ENCODE results near the gene TMEM106A. TPM values are rescaled to one million over a fixed set of nuclear protein-coding genes. Genes with fewer than 3 reads are reported as not detected.
"Not testable (repeated sequence)": the region's sequence is repeated elsewhere in the genome, so short reads cannot be mapped to it uniquely, and the experiment has no call there.

The TMEM106A gene
- polyA plus RNA-seq, 1 donor (not counting 4 experiments of a cell fraction or from before 2014, with no cell fraction given): 0.93 TPM

GRCh38 chr17:43199633-43200032, 12.0 kb upstream of the TMEM106A start:
- Histone ChIP-seq H3K4me3 (ENCODE audit: control insufficient read depth in 2 of 3, extremely low read depth in 1 of 3, insufficient read depth in 2 of 3, low read depth in 1 of 3, low read length in 3 of 3) (no peak overlapping the region), H3K79me2 (ENCODE audit: control insufficient read depth, insufficient read depth, low read length) (no peaks in the 10 kb centered on the region), H3K9me3 (ENCODE audit: control insufficient read depth, low read depth, low read length) (no peaks in the 10 kb centered on the region), H4K20me1 (ENCODE audit: control insufficient read depth, extremely low read depth, insufficient read depth, low read length) (no peaks in the 10 kb centered on the region), H3K4me2 (ENCODE audit: control insufficient read depth, extremely low read depth, insufficient read depth, low read depth, low read length) (no peak overlapping the region), H3K36me3 (ENCODE audit: control insufficient read depth in 2 of 2, extremely low read depth in 1 of 2, insufficient read depth in 2 of 2, low read length in 2 of 2) (peaks cover 33 to 41% of the 10 kb centered on the region in 2 experiments), H3K27me3 (ENCODE audit: control insufficient read depth, extremely low read depth, insufficient read depth, low read length) (no peaks in the 10 kb centered on the region), H2AFZ (ENCODE audit: control insufficient read depth, low read length) (no peak overlapping the region), H3K9me1 (ENCODE audit: control insufficient read depth, extremely low read depth, insufficient read depth, low read length) (no peaks in the 10 kb centered on the region), H3K9ac (ENCODE audit: control insufficient read depth, extremely low read depth, insufficient read depth, low read length) (no peak overlapping the region), H3K4me1 (ENCODE audit: control insufficient read depth, extremely low read depth, insufficient read depth, low read length) (no peaks in the 10 kb centered on the region), H3K27ac (ENCODE audit: control insufficient read depth, insufficient read depth, low read length) (no peak overlapping the region)
- FAIRE-seq (no peak), DNase-seq (ENCODE audit: low read depth, low spot score) (no peak)
- dilution Hi-C loops (cut with MboI; ENCODE audit: extremely low pct_ligation_motif_present, low sequenced_read_pairs): no loop called here
- TF ChIP-seq CTCF (optimal IDR thresholded peaks at IDR 0.05 in 1 of 3, IDR thresholded peaks at IDR 0.05 in 1 of 3, conservative IDR thresholded peaks at IDR 0.05 in 1 of 3; ENCODE audit: extremely low read depth in 1 of 3, insufficient read depth in 2 of 3, low read length in 3 of 3) (no peak), EZH2 (IDR thresholded peaks at IDR 0.05; ENCODE audit: low read length) (no peak)

- no peak for FAIRE-seq
Measured at GRCh38 chr17:43200127-43200526, 11.5 kb upstream of the TMEM106A start.

DNA sequence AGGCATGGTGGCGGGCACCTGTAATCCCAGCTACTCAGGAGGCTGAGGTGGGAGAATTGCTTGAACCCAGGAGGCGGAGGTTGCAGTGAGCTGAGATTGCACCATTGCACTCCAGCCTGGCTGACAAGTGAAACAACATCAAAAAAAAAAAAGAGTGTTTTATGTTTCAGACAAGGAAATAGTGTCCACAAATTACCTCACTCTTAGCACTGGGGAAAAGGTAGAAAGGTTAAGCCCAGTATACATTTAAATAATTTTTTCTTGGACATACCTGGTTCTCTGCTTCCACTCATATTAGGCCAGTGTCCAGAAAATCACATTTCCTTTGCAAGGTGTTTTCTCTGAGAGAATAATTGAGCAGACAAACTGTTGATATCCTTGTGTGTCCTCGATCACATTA, 8.7 kb upstream of the TMEM106A start:
- H3K9me3 ChIP-seq (ENCODE audit: control insufficient read depth, low read depth, low read length); H4K20me1 ChIP-seq (ENCODE audit: control insufficient read depth, extremely low read depth, insufficient read depth, low read length); dilution Hi-C loops (cut with MboI; ENCODE audit: extremely low pct_ligation_motif_present, low sequenced_read_pairs); FAIRE-seq; H3K4me2 ChIP-seq (ENCODE audit: control insufficient read depth, extremely low read depth, insufficient read depth, low read depth, low read length); H3K27ac ChIP-seq (ENCODE audit: control insufficient read depth, insufficient read depth, low read length); H2AFZ ChIP-seq (ENCODE audit: control insufficient read depth, low read length); H3K79me2 ChIP-seq (ENCODE audit: control insufficient read depth, insufficient read depth, low read length); H3K27me3 ChIP-seq (ENCODE audit: control insufficient read depth, extremely low read depth, insufficient read depth, low read length); H3K4me1 ChIP-seq (ENCODE audit: control insufficient read depth, extremely low read depth, insufficient read depth, low read length); H3K9me1 ChIP-seq (ENCODE audit: control insufficient read depth, extremely low read depth, insufficient read depth, low read length); H3K9ac ChIP-seq (ENCODE audit: control insufficient read depth, extremely low read depth, insufficient read depth, low read length); DNase-seq (ENCODE audit: low read depth, low spot score); H3K4me3 ChIP-seq (ENCODE audit: control insufficient read depth in 2 of 3, extremely low read depth in 1 of 3, insufficient read depth in 2 of 3, low read depth in 1 of 3, low read length in 3 of 3): not testable (repeated sequence)
- H3K36me3 ChIP-seq (ENCODE audit: control insufficient read depth in 2 of 2, extremely low read depth in 1 of 2, insufficient read depth in 2 of 2, low read length in 2 of 2): peaks cover 27 to 35% of the 10 kb centered on the region in 2 experiments

More at GRCh38 chr17:43200127-43200526, 11.5 kb upstream of the TMEM106A start:
- Histone ChIP-seq H3K27me3 (ENCODE audit: control insufficient read depth, extremely low read depth, insufficient read depth, low read length) (no peaks in the 10 kb centered on the region), H3K4me2 (ENCODE audit: control insufficient read depth, extremely low read depth, insufficient read depth, low read depth, low read length) (no peak overlapping the region), H3K4me3 (ENCODE audit: control insufficient read depth in 2 of 3, extremely low read depth in 1 of 3, insufficient read depth in 2 of 3, low read depth in 1 of 3, low read length in 3 of 3) (no peak overlapping the region), H3K27ac (ENCODE audit: control insufficient read depth, insufficient read depth, low read length) (no peak overlapping the region), H3K36me3 (ENCODE audit: control insufficient read depth in 2 of 2, extremely low read depth in 1 of 2, insufficient read depth in 2 of 2, low read length in 2 of 2) (peaks cover 31 to 37% of the 10 kb centered on the region in 2 experiments), H3K9me1 (ENCODE audit: control insufficient read depth, extremely low read depth, insufficient read depth, low read length) (no peaks in the 10 kb centered on the region), H3K9ac (ENCODE audit: control insufficient read depth, extremely low read depth, insufficient read depth, low read length) (no peak overlapping the region), H3K4me1 (ENCODE audit: control insufficient read depth, extremely low read depth, insufficient read depth, low read length) (no peaks in the 10 kb centered on the region), H2AFZ (ENCODE audit: control insufficient read depth, low read length) (no peak overlapping the region), H3K9me3 (ENCODE audit: control insufficient read depth, low read depth, low read length) (no peaks in the 10 kb centered on the region), H3K79me2 (ENCODE audit: control insufficient read depth, insufficient read depth, low read length) (no peaks in the 10 kb centered on the region), H4K20me1 (ENCODE audit: control insufficient read depth, extremely low read depth, insufficient read depth, low read length) (no peaks in the 10 kb centered on the region)
- dilution Hi-C loops (cut with MboI; ENCODE audit: extremely low pct_ligation_motif_present, low sequenced_read_pairs): no loop called here
- no peak for TF ChIP-seq CTCF (optimal IDR thresholded peaks at IDR 0.05 in 1 of 3, IDR thresholded peaks at IDR 0.05 in 1 of 3, conservative IDR thresholded peaks at IDR 0.05 in 1 of 3; ENCODE audit: extremely low read depth in 1 of 3, insufficient read depth in 2 of 3, low read length in 3 of 3)
- TF ChIP-seq EZH2 (IDR thresholded peaks at IDR 0.05; ENCODE audit: low read length): no peak
- DNase-seq (ENCODE audit: low read depth, low spot score): no peak
